Testis (tissue), 2 donors: ENCODE results near the gene MSRB3.

Experiments
- POLR2A ChIP-seq: fragments of 450-650 bp; IDR thresholded peaks from one replicate; pipeline ENCODE4 v1.6.1; 2017; ENCODE audit warnings: antibody characterized with exemption, mild to moderate bottlenecking, moderate library complexity
- TF ChIP-seq, protein P1 (sequence below), 3 experiments: fragments of 450-650 bp in 2 of 3; fragments of 200-600 bp in 1 of 3; sonication (generic) in 1 of 3; IDR thresholded peaks; one replicate each; pipeline ENCODE4 v1.5.1; 2016 to 2019; ENCODE audit warnings: antibody characterized with exemption in 3 of 3, mild to moderate bottlenecking in 2 of 3, moderate library complexity in 1 of 3

GRCh38 chr12:65470256-65470655, 191.8 kb downstream of the MSRB3 start:
- no peak for TF ChIP-seq POLR2A
- TF ChIP-seq, protein P1, sequence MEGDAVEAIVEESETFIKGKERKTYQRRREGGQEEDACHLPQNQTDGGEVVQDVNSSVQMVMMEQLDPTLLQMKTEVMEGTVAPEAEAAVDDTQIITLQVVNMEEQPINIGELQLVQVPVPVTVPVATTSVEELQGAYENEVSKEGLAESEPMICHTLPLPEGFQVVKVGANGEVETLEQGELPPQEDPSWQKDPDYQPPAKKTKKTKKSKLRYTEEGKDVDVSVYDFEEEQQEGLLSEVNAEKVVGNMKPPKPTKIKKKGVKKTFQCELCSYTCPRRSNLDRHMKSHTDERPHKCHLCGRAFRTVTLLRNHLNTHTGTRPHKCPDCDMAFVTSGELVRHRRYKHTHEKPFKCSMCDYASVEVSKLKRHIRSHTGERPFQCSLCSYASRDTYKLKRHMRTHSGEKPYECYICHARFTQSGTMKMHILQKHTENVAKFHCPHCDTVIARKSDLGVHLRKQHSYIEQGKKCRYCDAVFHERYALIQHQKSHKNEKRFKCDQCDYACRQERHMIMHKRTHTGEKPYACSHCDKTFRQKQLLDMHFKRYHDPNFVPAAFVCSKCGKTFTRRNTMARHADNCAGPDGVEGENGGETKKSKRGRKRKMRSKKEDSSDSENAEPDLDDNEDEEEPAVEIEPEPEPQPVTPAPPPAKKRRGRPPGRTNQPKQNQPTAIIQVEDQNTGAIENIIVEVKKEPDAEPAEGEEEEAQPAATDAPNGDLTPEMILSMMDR (IDR thresholded peaks at IDR 0.05) = no peak
